Keratinocyte (primary cell): ENCODE measurements around the gene C1orf174. TPM values are rescaled to one million over a fixed set of nuclear protein-coding genes. Genes with fewer than 3 reads are reported as not detected.

Experiments
- DNase-seq: peaks from one replicate; pipeline ENCODE4 v3.0.0-alpha.2; 2011; ENCODE audit warnings: low read depth, missing footprints, low spot score
- FAIRE-seq: peaks from 2 replicates; lab custom pipeline; 2011; peaks lifted over from hg19 to GRCh38; lab: Jason Lieb, UNC
- H2AFZ ChIP-seq: 2 replicates; pipeline ENCODE4 v1.6.0; 2012; ENCODE audit warnings: low read length, control low read depth, inconsistent platforms; ENCODE audit not compliant: control insufficient read depth
- H3K27ac ChIP-seq: 2 replicates; pipeline ENCODE4 v1.5.1; 2011; ENCODE audit warnings: low read length; ENCODE audit not compliant: control insufficient read depth, insufficient read depth
- H3K27me3 ChIP-seq: 3 replicates; pipeline ENCODE4 v1.6.0; 2011; ENCODE audit warnings: low read length; ENCODE audit not compliant: control insufficient read depth, insufficient read depth; ENCODE audit errors: extremely low read depth
- H3K36me3 ChIP-seq, 2 experiments: 2 replicates in 1 of 2; 3 replicates in 1 of 2; pipeline ENCODE4 v1.5.1; 2011; ENCODE audit warnings: low read length in 2 of 2, mild to moderate bottlenecking in 1 of 2; ENCODE audit not compliant: control insufficient read depth in 2 of 2, insufficient read depth in 2 of 2; ENCODE audit errors: extremely low read depth in 1 of 2
- H3K4me1 ChIP-seq: 3 replicates; pipeline ENCODE4 v1.5.1; 2011; ENCODE audit warnings: low read length; ENCODE audit not compliant: control insufficient read depth, insufficient read depth; ENCODE audit errors: extremely low read depth
- H3K4me2 ChIP-seq: 3 replicates; pipeline ENCODE4 v1.6.0; 2011; ENCODE audit warnings: low read depth, low read length; ENCODE audit not compliant: control insufficient read depth, insufficient read depth; ENCODE audit errors: extremely low read depth
- H3K4me3 ChIP-seq, 3 experiments: fragments of 200-600 bp in 1 of 3; sonication (generic) in 1 of 3; 2 replicates in 2 of 3; 3 replicates in 1 of 3; pipeline ENCODE4 v1.5.1; 2011 to 2016; ENCODE audit warnings: low read length in 3 of 3, mild to moderate bottlenecking in 3 of 3, control low read depth in 2 of 3, inconsistent platforms in 1 of 3, low read depth in 1 of 3, mixed read lengths in 1 of 3, mixed run types in 1 of 3, moderate library complexity in 1 of 3; ENCODE audit not compliant: control insufficient read depth in 2 of 3, insufficient read depth in 2 of 3; ENCODE audit errors: extremely low read depth in 1 of 3
- H3K79me2 ChIP-seq: 2 replicates; pipeline ENCODE4 v1.6.0; 2012; ENCODE audit warnings: low read length; ENCODE audit not compliant: control insufficient read depth, insufficient read depth
- H3K9ac ChIP-seq: 3 replicates; pipeline ENCODE4 v1.6.0; 2011; ENCODE audit warnings: low read length; ENCODE audit not compliant: control insufficient read depth, insufficient read depth; ENCODE audit errors: extremely low read depth
- H3K9me1 ChIP-seq: 3 replicates; pipeline ENCODE4 v1.6.0; 2011; ENCODE audit warnings: low read length; ENCODE audit not compliant: control insufficient read depth, insufficient read depth; ENCODE audit errors: extremely low read depth
- H3K9me3 ChIP-seq: 2 replicates; pipeline ENCODE4 v1.5.1; 2012; ENCODE audit warnings: low read depth, low read length; ENCODE audit not compliant: control insufficient read depth
- H4K20me1 ChIP-seq: 3 replicates; pipeline ENCODE4 v1.6.0; 2011; ENCODE audit warnings: low read length; ENCODE audit not compliant: control insufficient read depth, insufficient read depth; ENCODE audit errors: extremely low read depth
- CTCF ChIP-seq, 3 experiments: IDR thresholded peaks in 1 of 3; conservative IDR thresholded peaks in 1 of 3; optimal IDR thresholded peaks in 1 of 3; 2 replicates in 2 of 3; 3 replicates in 1 of 3; pipeline versions ENCODE3 to v1.5.1; 2011; ENCODE audit warnings: low read length in 3 of 3, mild to moderate bottlenecking in 3 of 3, moderate library complexity in 2 of 3, control low read depth in 1 of 3, inconsistent platforms in 1 of 3; ENCODE audit not compliant: insufficient read depth in 2 of 3; ENCODE audit errors: extremely low read depth in 1 of 3
- EZH2 ChIP-seq: IDR thresholded peaks from one replicate; pipeline ENCODE4 v1.6.1; 2012; ENCODE audit warnings: inconsistent platforms, mild to moderate bottlenecking, low read length, moderate library complexity
- dilution Hi-C: fragments of 300-500 bp; cut with MboI; formaldehyde crosslinking; loops from one replicate; pipeline ENCODE4 v1.7.0; 2020; ENCODE audit warnings: low sequenced_read_pairs; ENCODE audit not compliant: extremely low pct_ligation_motif_present
- polyA plus RNA-seq, 5 experiments: library from polyadenylated mRNA; depleted of rRNA in 3 of 5; stranded (reverse) in 3 of 5; stranded (forward) in 1 of 5; unstranded in 1 of 5; fragments of >200 nt; gene quantifications; 1 replicate in 1 of 5; 2 replicates in 3 of 5; 3 replicates in 1 of 5; pipeline versions ENCODE4 v1.2.1 to v1.2.3, GENCODE V29; 2011 to 2012; ENCODE audit warnings: missing spikeins in 2 of 5, low read depth in 1 of 5, low replicate concordance in 1 of 5

Gene C1orf174
- polyA plus RNA-seq, 1 donor (not counting 4 experiments of a cell fraction or from before 2014, with no cell fraction given): 26.8 TPM

DNA sequence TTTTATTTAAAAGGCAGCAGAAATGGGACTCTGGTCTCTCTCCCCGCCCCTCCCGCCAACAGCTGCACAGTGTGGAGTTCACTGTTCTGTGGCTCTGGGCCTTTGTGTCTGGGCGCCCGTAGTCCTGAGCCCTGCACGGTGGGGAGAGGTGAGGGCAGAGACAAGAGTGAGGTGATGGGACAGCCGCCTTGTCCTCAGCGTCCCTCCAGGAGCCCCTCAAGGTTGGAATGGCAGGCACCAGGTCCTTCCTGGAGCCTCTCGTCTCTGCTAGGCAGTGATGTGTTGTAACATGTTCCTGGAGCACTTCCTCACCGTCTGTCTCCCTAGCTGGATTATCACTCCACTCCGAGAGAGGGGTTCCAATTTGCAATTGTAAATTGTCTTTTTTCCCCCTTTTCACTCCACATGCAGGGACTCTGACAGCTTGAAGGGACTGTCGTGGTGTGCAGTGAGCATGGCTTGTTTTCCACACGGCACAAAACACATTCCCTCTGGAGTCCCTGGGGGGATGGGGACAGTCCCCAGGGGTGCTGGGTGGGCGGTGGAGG lies 44.6 kb upstream of the C1orf174 start:
- Histone ChIP-seq H3K4me1 (no peaks in the 10 kb centered on the region), H3K36me3 (no peaks in the 10 kb centered on the region), H3K27ac (no peak overlapping the region), H3K79me2 (no peaks in the 10 kb centered on the region), H3K9ac (no peak overlapping the region), H3K9me3 (peaks cover 4% of the 10 kb centered on the region), H3K4me3 (no peak overlapping the region), H3K4me2 (peak overlapping the region; percentile 5), H4K20me1 (no peaks in the 10 kb centered on the region), H3K27me3 (peaks cover 4% of the 10 kb centered on the region), H3K9me1 (no peaks in the 10 kb centered on the region), H2AFZ (peak overlapping the region; percentile 49)
- FAIRE-seq: no peak
- no peak for DNase-seq
- dilution Hi-C loops: no loop called here
- TF ChIP-seq EZH2 (no peak), CTCF (optimal IDR thresholded peaks at IDR 0.05 in 1 of 3, IDR thresholded peaks at IDR 0.05 in 1 of 3, conservative IDR thresholded peaks at IDR 0.05 in 1 of 3; ENCODE audit: extremely low read depth in 1 of 3, insufficient read depth in 2 of 3, low read length in 3 of 3) (no peak)

DNA sequence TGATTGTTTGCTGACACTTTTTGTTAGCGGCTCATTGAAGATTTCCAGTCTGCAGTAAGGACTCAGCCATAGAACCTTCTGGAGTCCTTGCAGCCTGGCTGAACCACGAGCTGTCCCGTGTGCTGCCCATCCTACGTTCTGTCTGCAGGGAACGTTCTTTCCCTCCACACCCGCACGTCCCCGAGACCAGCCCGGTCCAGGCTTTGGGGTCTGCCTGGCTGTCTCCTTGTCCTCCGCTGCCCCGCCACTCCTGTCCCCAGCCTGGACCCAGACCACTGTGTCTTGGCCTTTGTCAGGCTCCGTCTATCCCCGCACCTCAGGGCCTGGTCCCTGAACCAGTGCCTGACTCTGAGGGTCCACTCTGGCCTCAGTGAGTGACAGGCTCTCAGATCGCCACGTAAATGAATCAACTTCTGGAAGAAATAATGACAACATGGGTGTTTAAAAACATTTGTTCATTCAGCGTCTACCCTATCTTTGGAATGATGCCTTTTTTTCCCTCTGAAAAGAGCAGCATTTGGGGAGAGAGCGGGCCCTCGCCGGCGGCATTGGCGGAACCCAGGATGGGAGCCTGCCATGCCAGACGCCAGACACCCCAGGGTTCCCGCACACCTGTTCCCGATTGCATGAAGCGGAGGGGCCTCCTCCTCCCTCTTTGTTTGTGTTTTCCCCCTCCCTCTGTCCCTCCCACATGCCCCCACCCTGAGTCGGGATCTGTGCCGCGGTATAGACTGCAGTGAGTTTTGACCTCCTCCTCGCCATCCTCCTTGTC lies 43.9 kb upstream of the C1orf174 start:
- peaks cover 4% of the 10 kb centered on the region for H3K9me3 ChIP-seq
- H3K27me3 ChIP-seq: peaks cover 4% of the 10 kb centered on the region
- no peaks in the 10 kb centered on the region for H3K4me1 ChIP-seq
- H2AFZ ChIP-seq: no peak overlapping the region
- no peaks in the 10 kb centered on the region for H4K20me1 ChIP-seq
- TF ChIP-seq CTCF (optimal IDR thresholded peaks at IDR 0.05 in 1 of 3, IDR thresholded peaks at IDR 0.05 in 1 of 3, conservative IDR thresholded peaks at IDR 0.05 in 1 of 3; ENCODE audit: extremely low read depth in 1 of 3, insufficient read depth in 2 of 3, low read length in 3 of 3): no peak
- no peak for TF ChIP-seq EZH2
- DNase-seq: no peak
- no peaks in the 10 kb centered on the region for H3K36me3 ChIP-seq
- no peak overlapping the region for H3K9ac ChIP-seq
- H3K4me2 ChIP-seq: no peak overlapping the region
- no peaks in the 10 kb centered on the region for H3K9me1 ChIP-seq
- dilution Hi-C loops: no loop called here
- H3K27ac ChIP-seq: no peak overlapping the region
- H3K79me2 ChIP-seq: no peaks in the 10 kb centered on the region
- no peak for FAIRE-seq
- no peak overlapping the region for H3K4me3 ChIP-seq
